GM13977 (cell line): ENCODE measurements around the gene ORC4.
A peak's percentile ranks its signal among the peaks of the same experiment; 100 is the strongest.
"Not testable (repeated sequence)": the region's sequence is repeated elsewhere in the genome, so short reads cannot be mapped to it uniquely, and the experiment has no call there.

Experiments
- DNase-seq: peaks from one replicate; pipeline ENCODE4 v3.0.0; 2012; ENCODE audit warnings: low spot score
- CTCF ChIP-seq: IDR thresholded peaks from 2 replicates; pipeline ENCODE4 v1.5.1; 2012; ENCODE audit warnings: mild to moderate bottlenecking, control low read depth; ENCODE audit not compliant: insufficient read depth; ENCODE audit errors: extremely low read depth, missing control alignments
- in situ Hi-C: fragments of 300-500 bp; cut with MboI; formaldehyde crosslinking; loops from one replicate; pipeline ENCODE4 v1.12.0; 2022; ENCODE audit warnings: low sequenced_read_pairs, low pct_unique_long_range_greater_than_20kb, mixed read lengths, inconsistent platforms; ENCODE audit not compliant: unreplicated experiment

The ORC4 gene

GRCh38 chr2:148022351-148022750, 1.8 kb upstream of the ORC4 start:
- TF ChIP-seq CTCF = no peak

DNA sequence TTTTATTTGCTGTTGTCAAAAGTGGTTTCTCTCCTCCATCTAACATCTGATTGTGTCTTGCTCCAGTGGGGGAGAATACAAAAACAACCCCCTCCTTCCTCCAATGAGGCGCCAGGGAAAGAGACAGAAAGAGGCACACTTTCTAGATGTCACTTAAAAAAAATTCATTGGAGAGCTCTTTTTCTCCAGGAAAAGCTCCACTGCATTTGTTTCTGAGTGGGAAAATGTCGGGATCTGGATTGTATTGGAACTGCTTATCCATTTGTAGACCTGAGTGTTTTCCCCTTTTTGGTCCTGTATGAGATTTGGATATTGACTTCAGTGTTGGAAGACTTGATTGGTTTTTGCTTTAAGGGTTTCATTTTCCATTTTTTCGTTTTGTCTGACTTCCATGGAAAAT, 1.3 kb upstream of the ORC4 start:
- in situ Hi-C loops = no loop called here
- no peak for DNase-seq
- TF ChIP-seq CTCF = no peak

More at GRCh38 chr2:148022351-148022750, 1.8 kb upstream of the ORC4 start:
- in situ Hi-C loops = no loop called here
- no peak for DNase-seq

- in situ Hi-C loops = no loop called here
- TF ChIP-seq CTCF = no peak
- peak; percentile 34 for DNase-seq
Observed at GRCh38 chr2:148021059-148021861, 723 bp upstream of the ORC4 start, which contains the start of gene MBD5. Gene MBD5, plus strand, starts transcription at chr2:148021091.

GRCh38 chr2:148014616-148015015, 5.9 kb downstream of the ORC4 start:
- TF ChIP-seq CTCF = no peak
- in situ Hi-C loops = no loop called here

DNA sequence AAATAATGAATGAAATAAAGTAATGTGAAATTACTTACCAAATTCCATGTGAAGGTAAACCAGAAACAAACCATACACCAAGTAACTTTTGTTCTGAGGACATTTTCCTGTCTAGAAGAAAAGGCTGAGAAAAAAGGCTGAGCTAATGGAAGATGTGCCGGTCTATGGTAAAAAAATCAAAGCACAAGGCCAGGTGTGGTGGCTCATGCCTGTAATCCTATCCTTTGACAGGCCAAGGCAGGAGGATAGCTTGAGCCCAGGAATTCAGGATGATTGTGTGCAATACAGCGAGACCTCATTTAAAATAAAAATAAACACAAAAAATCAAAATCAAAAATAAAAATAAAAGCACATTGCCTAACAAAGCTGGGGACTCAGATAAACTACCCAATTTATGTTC, 6.7 kb downstream of the ORC4 start:
- DNase-seq = no peak
- in situ Hi-C loops = no loop called here
- TF ChIP-seq CTCF = no peak

More at GRCh38 chr2:148014616-148015015, 5.9 kb downstream of the ORC4 start:
- no peak for DNase-seq

- in situ Hi-C loops, DNase-seq: not testable (repeated sequence)
Observed at GRCh38 chr2:148008411-148008810, 12.1 kb downstream of the ORC4 start.

DNA sequence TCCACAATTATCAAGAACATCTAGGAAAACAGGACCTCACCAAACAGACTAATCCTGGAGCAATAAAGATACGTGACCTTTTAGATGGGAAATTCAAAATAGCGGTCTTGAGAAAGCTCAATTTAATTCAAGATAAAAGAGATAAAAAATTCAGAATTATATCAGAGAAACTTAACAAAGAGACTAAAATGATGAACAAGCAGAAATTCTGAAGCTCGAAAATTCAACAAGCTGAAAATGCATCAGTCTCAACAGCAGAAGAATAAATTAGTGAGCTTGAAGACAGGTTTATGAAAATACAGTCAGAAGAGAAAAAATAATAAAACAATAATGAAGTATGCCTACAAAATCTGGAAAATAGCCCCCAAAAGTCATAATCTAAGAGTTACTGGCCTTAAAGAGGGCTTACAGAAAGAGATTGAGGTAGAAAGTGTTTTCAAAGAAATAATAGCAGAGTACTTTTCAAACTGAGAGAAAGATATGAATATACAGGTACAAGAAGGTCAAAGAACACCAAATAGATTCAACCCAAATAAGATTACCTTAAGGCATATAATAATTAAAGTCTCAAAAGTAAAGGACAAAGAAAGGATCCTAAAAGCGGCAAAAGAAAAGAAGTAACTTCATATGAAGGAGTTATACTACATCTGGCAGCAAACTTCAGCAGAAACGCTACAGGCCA, 13.2 kb downstream of the ORC4 start:
- in situ Hi-C loops = no loop called here
- TF ChIP-seq CTCF = no peak
- no peak for DNase-seq
